A673 (cell line): ENCODE data around the gene RAB11FIP4. TPM values are rescaled to one million over a fixed set of nuclear protein-coding genes. Genes with fewer than 3 reads are reported as not detected.

Experiments
- BruUV-seq: library from RNA; stranded (reverse); fragments of 400-500 nt; replicated peaks from 2 replicates; lab custom pipeline; 2021; lab: Mats Ljungman, UMichigan
- CTCF ChIA-PET: fragments of 300-600 bp; sonication (Branson Sonifier 250); formaldehyde crosslinking; loops from one replicate; lab custom pipeline; 2022; ENCODE audit warnings: antibody characterized with exemption; lab: Charles Lee
- POLR2A ChIA-PET: fragments of 300-600 bp; sonication (Branson Sonifier 250); formaldehyde crosslinking; loops from one replicate; lab custom pipeline; 2022; ENCODE audit warnings: antibody characterized with exemption; ENCODE audit not compliant: low non-redundant PET; lab: Charles Lee
- DNase-seq: peaks from one replicate; pipeline ENCODE4 v3.0.0-alpha.2; 2015; ENCODE audit warnings: low spot score
- H3K27ac ChIP-seq: fragments of 200-600 bp; sonication (generic); 2 replicates; pipeline ENCODE4 v1.5.1; 2016; ENCODE audit warnings: mixed run types, low read depth, mild to moderate bottlenecking, mixed read lengths, antibody characterized with exemption, low read length; ENCODE audit not compliant: poor library complexity, severe bottlenecking
- H3K27me3 ChIP-seq: fragments of 200-600 bp; sonication (generic); replicated peaks from 2 replicates; pipeline ENCODE4 v1.6.1; 2017; ENCODE audit warnings: mixed run types, low read depth, mild to moderate bottlenecking, mixed read lengths, antibody characterized with exemption, low read length; ENCODE audit not compliant: insufficient read depth, poor library complexity
- H3K36me3 ChIP-seq: fragments of 200-600 bp; sonication (generic); 2 replicates; pipeline ENCODE4 v1.6.1; 2016; ENCODE audit warnings: mixed run types, mild to moderate bottlenecking, mixed read lengths, antibody characterized with exemption, low read length; ENCODE audit not compliant: insufficient read depth, poor library complexity, severe bottlenecking
- H3K4me1 ChIP-seq: fragments of 200-600 bp; sonication (generic); 2 replicates; pipeline ENCODE4 v1.6.1; 2017; ENCODE audit warnings: mixed run types, mild to moderate bottlenecking, mixed read lengths, antibody characterized with exemption, low read length; ENCODE audit not compliant: insufficient read depth, poor library complexity, severe bottlenecking
- H3K4me3 ChIP-seq: fragments of 200-600 bp; sonication (generic); 2 replicates; pipeline ENCODE4 v1.5.1; 2016; ENCODE audit warnings: low read depth, mixed run types, mild to moderate bottlenecking, mixed read lengths, low read length; ENCODE audit not compliant: poor library complexity, severe bottlenecking
- H3K9me3 ChIP-seq: fragments of 200-600 bp; sonication (generic); 2 replicates; pipeline ENCODE4 v1.6.1; 2016; ENCODE audit warnings: mixed run types, low read depth, mild to moderate bottlenecking, mixed read lengths, antibody characterized with exemption, low read length; ENCODE audit not compliant: poor library complexity, severe bottlenecking
- EZH2 ChIP-seq: fragments of 200-600 bp; sonication (generic); IDR thresholded peaks from 2 replicates; pipeline ENCODE4 v1.6.1; 2017; ENCODE audit warnings: borderline replicate concordance, low read depth, mild to moderate bottlenecking, mixed read lengths, antibody characterized with exemption, low read length; ENCODE audit not compliant: poor library complexity, severe bottlenecking
- intact Hi-C: fragments of 100-400 bp; cut with micrococcal nuclease; formaldehyde crosslinking; loops from one replicate; pipeline ENCODE4 v1.10.0; 2022; ENCODE audit not compliant: unreplicated experiment
- total RNA-seq: library from RNA; stranded (reverse); gene quantifications from 2 replicates; pipeline ENCODE4 v1.2.3, GENCODE V29; 2021
- TF ChIP-seq, protein P1 (sequence below): fragments of 300-800, 200-600 bp; sonication (generic); conservative IDR thresholded peaks from 2 replicates; pipeline ENCODE4 v1.5.1; 2017; ENCODE audit warnings: low read depth, mild to moderate bottlenecking, antibody characterized with exemption, low read length, moderate library complexity, mixed read lengths

Gene RAB11FIP4
- total RNA-seq, 1 experiment from 2014 or later, result 2.4 TPM

- TF ChIP-seq, protein P1, sequence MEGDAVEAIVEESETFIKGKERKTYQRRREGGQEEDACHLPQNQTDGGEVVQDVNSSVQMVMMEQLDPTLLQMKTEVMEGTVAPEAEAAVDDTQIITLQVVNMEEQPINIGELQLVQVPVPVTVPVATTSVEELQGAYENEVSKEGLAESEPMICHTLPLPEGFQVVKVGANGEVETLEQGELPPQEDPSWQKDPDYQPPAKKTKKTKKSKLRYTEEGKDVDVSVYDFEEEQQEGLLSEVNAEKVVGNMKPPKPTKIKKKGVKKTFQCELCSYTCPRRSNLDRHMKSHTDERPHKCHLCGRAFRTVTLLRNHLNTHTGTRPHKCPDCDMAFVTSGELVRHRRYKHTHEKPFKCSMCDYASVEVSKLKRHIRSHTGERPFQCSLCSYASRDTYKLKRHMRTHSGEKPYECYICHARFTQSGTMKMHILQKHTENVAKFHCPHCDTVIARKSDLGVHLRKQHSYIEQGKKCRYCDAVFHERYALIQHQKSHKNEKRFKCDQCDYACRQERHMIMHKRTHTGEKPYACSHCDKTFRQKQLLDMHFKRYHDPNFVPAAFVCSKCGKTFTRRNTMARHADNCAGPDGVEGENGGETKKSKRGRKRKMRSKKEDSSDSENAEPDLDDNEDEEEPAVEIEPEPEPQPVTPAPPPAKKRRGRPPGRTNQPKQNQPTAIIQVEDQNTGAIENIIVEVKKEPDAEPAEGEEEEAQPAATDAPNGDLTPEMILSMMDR, result no peak
- TF ChIP-seq EZH2, result no peak
- DNase-seq, result no peak
- ChIA-PET CTCF (no interaction called here), POLR2A (no interaction called here)
- no peak overlapping the region for H3K27ac ChIP-seq
- H3K36me3 ChIP-seq, result no peaks in the 10 kb centered on the region
- no peak overlapping the region for H3K4me3 ChIP-seq
- no TSS peak for BruUV-seq
- intact Hi-C loops, result no loop called here
- no peaks in the 10 kb centered on the region for H3K27me3 ChIP-seq
- no peaks in the 10 kb centered on the region for H3K9me3 ChIP-seq
- no peaks in the 10 kb centered on the region for H3K4me1 ChIP-seq
Measured at GRCh38 chr17:31499771-31500554, 108.5 kb downstream of the RAB11FIP4 start.

DNA sequence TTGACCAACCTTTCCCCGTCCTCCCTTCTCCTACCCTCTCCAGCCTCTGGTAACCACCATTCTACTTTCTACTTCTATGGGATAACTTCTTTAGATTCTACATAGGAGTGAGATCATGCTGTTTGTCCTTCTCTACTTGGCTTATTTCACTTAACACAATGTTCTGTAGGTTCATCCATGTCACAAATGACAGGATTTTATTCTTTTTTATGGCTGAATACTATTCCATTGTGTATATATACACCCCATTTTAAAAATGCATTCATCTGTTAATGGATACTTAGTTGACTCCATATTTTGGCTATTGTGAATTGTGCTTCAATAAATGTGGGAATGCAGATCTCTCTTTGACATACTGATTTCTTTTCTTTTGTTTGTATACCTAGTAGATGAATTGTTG lies 115.0 kb downstream of the RAB11FIP4 start:
- ChIA-PET CTCF (no interaction called here), POLR2A (no interaction called here)
- H3K27ac ChIP-seq, result no peak overlapping the region
- BruUV-seq, result no TSS peak
- no peak for DNase-seq
- no peaks in the 10 kb centered on the region for H3K4me1 ChIP-seq
- intact Hi-C loops, result no loop called here
- H3K4me3 ChIP-seq, result no peak overlapping the region
- no peaks in the 10 kb centered on the region for H3K9me3 ChIP-seq
- TF ChIP-seq, protein P1, result no peak
- no peak for TF ChIP-seq EZH2
- no peaks in the 10 kb centered on the region for H3K27me3 ChIP-seq
- H3K36me3 ChIP-seq, result no peaks in the 10 kb centered on the region

GRCh38 chr17:31508288-31509094 lies 117.0 kb downstream of the RAB11FIP4 start:
- Histone ChIP-seq H3K9me3 (no peaks in the 10 kb centered on the region), H3K4me3 (no peak overlapping the region), H3K27me3 (no peaks in the 10 kb centered on the region), H3K4me1 (no peaks in the 10 kb centered on the region), H3K27ac (no peak overlapping the region), H3K36me3 (no peaks in the 10 kb centered on the region)
- intact Hi-C loops, result no loop called here
- POLR2A ChIA-PET, result no interaction called here
- BruUV-seq, result no TSS peak
- CTCF ChIA-PET, result no interaction called here
- TF ChIP-seq EZH2, result no peak
- TF ChIP-seq, protein P1, result 0 out of 2 replicates have a peak, but pooled peaks have one; percentile 14
- no peak for DNase-seq
